GM19193 (cell line): ENCODE results near the gene SMIM14.

Experiments
- POLR2A ChIP-seq: IDR thresholded peaks from 4 replicates; pipeline ENCODE4 v1.6.1; 2011; ENCODE audit not compliant: insufficient read depth, insufficient read length; ENCODE audit errors: extremely low read depth

Gene SMIM14

GRCh38 chr4:39497909-39498726, 140.5 kb downstream of the SMIM14 start:
- TF ChIP-seq POLR2A: no peak
